Measurements from ENCODE around the gene JADE3.

DNA sequence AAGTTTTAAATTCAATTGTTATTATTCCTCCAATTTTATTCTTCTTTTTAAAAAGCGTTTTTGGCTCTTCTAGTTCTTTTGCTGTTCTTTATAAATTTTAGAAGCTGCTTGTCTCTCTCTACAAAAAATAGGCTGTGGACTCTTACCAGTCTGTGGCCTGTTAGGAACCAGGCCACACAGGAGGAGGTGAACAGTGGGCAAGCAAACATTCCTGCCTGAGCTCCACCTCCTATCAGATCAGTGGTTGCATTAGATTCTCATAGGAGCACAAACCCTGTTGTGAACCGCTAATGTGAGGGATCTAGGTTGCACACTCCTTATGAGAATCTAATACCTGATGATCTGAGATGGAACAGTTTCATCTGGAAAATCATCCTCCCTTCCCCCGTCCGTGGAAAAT lies 23.1 kb downstream of the JADE3 start:
- TF ChIP-seq EZH2 (IDR thresholded peaks at IDR 0.05) = no peak
- TF ChIP-seq, protein P1, sequence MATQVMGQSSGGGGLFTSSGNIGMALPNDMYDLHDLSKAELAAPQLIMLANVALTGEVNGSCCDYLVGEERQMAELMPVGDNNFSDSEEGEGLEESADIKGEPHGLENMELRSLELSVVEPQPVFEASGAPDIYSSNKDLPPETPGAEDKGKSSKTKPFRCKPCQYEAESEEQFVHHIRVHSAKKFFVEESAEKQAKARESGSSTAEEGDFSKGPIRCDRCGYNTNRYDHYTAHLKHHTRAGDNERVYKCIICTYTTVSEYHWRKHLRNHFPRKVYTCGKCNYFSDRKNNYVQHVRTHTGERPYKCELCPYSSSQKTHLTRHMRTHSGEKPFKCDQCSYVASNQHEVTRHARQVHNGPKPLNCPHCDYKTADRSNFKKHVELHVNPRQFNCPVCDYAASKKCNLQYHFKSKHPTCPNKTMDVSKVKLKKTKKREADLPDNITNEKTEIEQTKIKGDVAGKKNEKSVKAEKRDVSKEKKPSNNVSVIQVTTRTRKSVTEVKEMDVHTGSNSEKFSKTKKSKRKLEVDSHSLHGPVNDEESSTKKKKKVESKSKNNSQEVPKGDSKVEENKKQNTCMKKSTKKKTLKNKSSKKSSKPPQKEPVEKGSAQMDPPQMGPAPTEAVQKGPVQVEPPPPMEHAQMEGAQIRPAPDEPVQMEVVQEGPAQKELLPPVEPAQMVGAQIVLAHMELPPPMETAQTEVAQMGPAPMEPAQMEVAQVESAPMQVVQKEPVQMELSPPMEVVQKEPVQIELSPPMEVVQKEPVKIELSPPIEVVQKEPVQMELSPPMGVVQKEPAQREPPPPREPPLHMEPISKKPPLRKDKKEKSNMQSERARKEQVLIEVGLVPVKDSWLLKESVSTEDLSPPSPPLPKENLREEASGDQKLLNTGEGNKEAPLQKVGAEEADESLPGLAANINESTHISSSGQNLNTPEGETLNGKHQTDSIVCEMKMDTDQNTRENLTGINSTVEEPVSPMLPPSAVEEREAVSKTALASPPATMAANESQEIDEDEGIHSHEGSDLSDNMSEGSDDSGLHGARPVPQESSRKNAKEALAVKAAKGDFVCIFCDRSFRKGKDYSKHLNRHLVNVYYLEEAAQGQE (IDR thresholded peaks at IDR 0.05; ENCODE audit: low read depth) = no peak
- TF ChIP-seq, protein P2, sequence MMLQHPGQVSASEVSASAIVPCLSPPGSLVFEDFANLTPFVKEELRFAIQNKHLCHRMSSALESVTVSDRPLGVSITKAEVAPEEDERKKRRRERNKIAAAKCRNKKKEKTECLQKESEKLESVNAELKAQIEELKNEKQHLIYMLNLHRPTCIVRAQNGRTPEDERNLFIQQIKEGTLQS (IDR thresholded peaks at IDR 0.05) = no peak
- TF ChIP-seq CTCF (IDR thresholded peaks at IDR 0.05 in 2 of 3, conservative IDR thresholded peaks at IDR 0.05 in 1 of 3; ENCODE audit: borderline replicate concordance in 1 of 3, insufficient read depth in 1 of 3, low read depth in 2 of 3, low read length in 2 of 3) = no peak
- no peak for TF ChIP-seq POLR2AphosphoS5 (IDR thresholded peaks at IDR 0.05; ENCODE audit: low read depth, low read length)
- no peak for TF ChIP-seq TCF7L2 (IDR thresholded peaks at IDR 0.05; ENCODE audit: borderline replicate concordance, extremely low read depth, insufficient read depth, insufficient read length)
- no peak for TF ChIP-seq SIN3A (IDR thresholded peaks at IDR 0.05; ENCODE audit: low read depth)
- no peak for TF ChIP-seq POLR2A (IDR thresholded peaks at IDR 0.05; ENCODE audit: borderline replicate concordance, extremely low read depth, insufficient read depth, insufficient read length)
- no peak for TF ChIP-seq SRF (IDR thresholded peaks at IDR 0.05; ENCODE audit: low read depth)
- TF ChIP-seq FOSL1 (IDR thresholded peaks at IDR 0.05; ENCODE audit: low read depth) = no peak

All from HCT116 (cell line).